Osteoblast (primary cell): ENCODE data around the gene CD163L1. TPM values are rescaled to one million over a fixed set of nuclear protein-coding genes. Genes with fewer than 3 reads are reported as not detected.

Source experiments
- DNase-seq: peaks from one replicate; pipeline ENCODE4 v3.0.0; 2011; ENCODE audit warnings: low spot score, mixed read lengths; ENCODE audit not compliant: insufficient read length; ENCODE audit errors: missing footprints
- H2AFZ ChIP-seq: 2 replicates; pipeline ENCODE4 v1.6.0; 2011; ENCODE audit warnings: mild to moderate bottlenecking, low read length
- H3K27ac ChIP-seq: 2 replicates; pipeline ENCODE4 v1.5.1; 2011; ENCODE audit warnings: mild to moderate bottlenecking, low read depth, low read length, moderate library complexity
- H3K27me3 ChIP-seq: 2 replicates; pipeline ENCODE4 v1.6.0; 2012; ENCODE audit warnings: mild to moderate bottlenecking, control low read depth, inconsistent platforms, low read length, moderate library complexity; ENCODE audit not compliant: insufficient read depth
- H3K36me3 ChIP-seq: 2 replicates; pipeline ENCODE4 v1.5.1; 2011; ENCODE audit warnings: mild to moderate bottlenecking, low read length, control low read depth, moderate library complexity; ENCODE audit not compliant: insufficient read depth
- H3K4me1 ChIP-seq: 2 replicates; pipeline ENCODE4 v1.5.1; 2011; ENCODE audit warnings: mild to moderate bottlenecking, low read length, control low read depth, moderate library complexity; ENCODE audit not compliant: insufficient read depth
- H3K4me2 ChIP-seq: 2 replicates; pipeline ENCODE4 v1.6.0; 2011; ENCODE audit warnings: mild to moderate bottlenecking, low read length; ENCODE audit not compliant: insufficient read depth
- H3K4me3 ChIP-seq: fragments of 200-600 bp; sonication (generic); 3 replicates; pipeline ENCODE4 v1.5.1; 2012; ENCODE audit warnings: mild to moderate bottlenecking, low read length, inconsistent platforms; ENCODE audit not compliant: insufficient read depth
- H3K79me2 ChIP-seq: 2 replicates; pipeline ENCODE4 v1.6.0; 2012; ENCODE audit warnings: mild to moderate bottlenecking, low read length, control low read depth, inconsistent platforms; ENCODE audit not compliant: insufficient read depth
- H3K9me3 ChIP-seq: 2 replicates; pipeline ENCODE4 v1.5.1; 2011; ENCODE audit warnings: low read depth, low read length, control low read depth
- H4K20me1 ChIP-seq: 2 replicates; pipeline ENCODE4 v1.6.0; 2012; ENCODE audit warnings: mild to moderate bottlenecking, low read length, control low read depth; ENCODE audit not compliant: insufficient read depth
- CTCF ChIP-seq: IDR thresholded peaks from 2 replicates; pipeline ENCODE4 v1.5.1; 2011; ENCODE audit warnings: mild to moderate bottlenecking, low read depth, low read length, moderate library complexity; ENCODE audit errors: extremely low read depth
- total RNA-seq: library from RNA; depleted of rRNA; stranded (reverse); fragments of >200 nt; gene quantifications from 2 replicates; pipeline ENCODE4 v1.2.3, GENCODE V29; 2012

Gene CD163L1
- total RNA-seq, 1 donor = under 0.01 TPM

GRCh38 chr12:7362734-7363133 lies 81.2 kb downstream of the CD163L1 start:
- TF ChIP-seq CTCF = no peak
- Histone ChIP-seq H4K20me1 (no peaks in the 10 kb centered on the region), H3K4me3 (no peak overlapping the region), H3K79me2 (no peaks in the 10 kb centered on the region), H3K4me1 (no peaks in the 10 kb centered on the region), H3K27ac (no peak overlapping the region), H2AFZ (no peak overlapping the region), H3K9me3 (no peaks in the 10 kb centered on the region), H3K36me3 (no peaks in the 10 kb centered on the region), H3K4me2 (no peak overlapping the region), H3K27me3 (no peaks in the 10 kb centered on the region)
- DNase-seq = no peak

- H3K36me3 ChIP-seq = no peaks in the 10 kb centered on the region
- H4K20me1 ChIP-seq = no peaks in the 10 kb centered on the region
- no peak overlapping the region for H3K4me3 ChIP-seq
- H2AFZ ChIP-seq = no peak overlapping the region
- no peaks in the 10 kb centered on the region for H3K27me3 ChIP-seq
- no peak overlapping the region for H3K4me2 ChIP-seq
- H3K79me2 ChIP-seq = no peaks in the 10 kb centered on the region
- no peaks in the 10 kb centered on the region for H3K4me1 ChIP-seq
- DNase-seq = no peak
- no peak for TF ChIP-seq CTCF
- H3K27ac ChIP-seq = no peak overlapping the region
- H3K9me3 ChIP-seq = no peaks in the 10 kb centered on the region
Observed at GRCh38 chr12:7361265-7361664, 82.7 kb downstream of the CD163L1 start.

DNA sequence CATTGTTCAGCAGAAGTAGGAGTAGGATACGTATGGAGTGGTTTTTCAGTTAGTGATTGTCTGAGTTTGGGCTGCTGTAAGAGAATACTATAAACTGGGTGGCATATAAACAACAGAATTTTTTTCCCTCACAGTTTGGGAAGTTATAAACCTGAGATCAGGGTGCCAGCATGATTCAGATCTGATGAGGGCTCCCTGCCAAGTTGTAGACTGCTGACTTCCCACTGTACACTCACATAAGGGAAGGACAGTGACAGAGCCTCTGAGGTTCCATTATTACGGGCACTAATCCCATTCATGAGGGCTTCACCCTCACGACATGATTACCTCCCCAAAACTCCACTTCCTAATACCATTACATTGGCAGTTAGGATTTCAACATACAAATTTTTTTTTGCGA lies 89.4 kb downstream of the CD163L1 start:
- Histone ChIP-seq H3K9me3 (no peaks in the 10 kb centered on the region), H3K79me2 (no peaks in the 10 kb centered on the region), H3K4me3 (no peak overlapping the region), H3K4me1 (no peaks in the 10 kb centered on the region), H2AFZ (no peak overlapping the region), H3K27ac (no peak overlapping the region), H3K4me2 (no peak overlapping the region), H4K20me1 (no peaks in the 10 kb centered on the region), H3K27me3 (no peaks in the 10 kb centered on the region), H3K36me3 (no peaks in the 10 kb centered on the region)
- TF ChIP-seq CTCF = no peak
- no peak for DNase-seq

DNA sequence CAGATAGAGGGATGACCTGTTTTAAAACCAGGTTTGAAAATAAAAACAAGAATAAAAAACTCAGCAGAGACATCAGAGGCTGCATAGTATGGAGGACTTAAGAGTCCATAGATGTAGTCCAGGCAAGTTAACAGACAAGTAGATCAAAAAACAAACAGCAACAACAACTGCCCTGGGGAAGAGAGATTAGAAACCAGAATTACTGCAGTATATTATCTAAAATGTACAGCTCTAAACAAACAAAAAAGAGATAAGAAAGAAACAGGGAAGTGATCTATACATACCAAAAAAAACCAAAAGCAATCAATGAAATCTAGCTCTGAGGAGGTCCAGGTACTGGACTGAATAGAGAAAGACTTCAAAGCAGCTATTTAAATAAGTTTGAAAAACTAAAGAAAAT lies 91.3 kb downstream of the CD163L1 start:
- Histone ChIP-seq H4K20me1 (no peaks in the 10 kb centered on the region), H3K4me3 (no peak overlapping the region), H3K4me1 (no peaks in the 10 kb centered on the region), H2AFZ (no peak overlapping the region), H3K9me3 (no peaks in the 10 kb centered on the region), H3K4me2 (no peak overlapping the region), H3K27me3 (no peaks in the 10 kb centered on the region), H3K79me2 (no peaks in the 10 kb centered on the region), H3K36me3 (no peaks in the 10 kb centered on the region), H3K27ac (no peak overlapping the region)
- no peak for TF ChIP-seq CTCF
- no peak for DNase-seq
